BJ (cell line): ENCODE data around the gene ASCL1. TPM values are rescaled to one million over a fixed set of nuclear protein-coding genes. Genes with fewer than 3 reads are reported as not detected.

Experiments
- CTCF ChIA-PET: fragments of 350-600 bp; formaldehyde crosslinking; extraction: SDS; loops from one replicate; lab custom pipeline; 2021; ENCODE audit warnings: antibody characterized with exemption, inconsistent platforms; lab: Yijun Ruan, JAX
- POLR2A ChIA-PET: fragments of 300-600 bp; sonication (Branson Sonifier 250); formaldehyde crosslinking; extraction: SDS; loops from one replicate; lab custom pipeline; 2021; ENCODE audit warnings: antibody characterized with exemption; lab: Charles Lee
- DNase-seq: peaks from one replicate; pipeline ENCODE4 v3.0.0-alpha.2; 2011; ENCODE audit warnings: low read depth
- H3K27me3 ChIP-seq: 2 replicates; pipeline ENCODE4 v1.6.0; 2011; ENCODE audit warnings: low read length; ENCODE audit not compliant: control insufficient read depth, insufficient read depth
- H3K36me3 ChIP-seq: 2 replicates; pipeline ENCODE4 v1.5.1; 2011; ENCODE audit warnings: low read length; ENCODE audit not compliant: control insufficient read depth, insufficient read depth
- H3K4me3 ChIP-seq: 2 replicates; pipeline ENCODE4 v1.5.1; 2011; ENCODE audit warnings: low read depth, mild to moderate bottlenecking, control low read depth, low read length
- polyA plus RNA-seq: library from polyadenylated mRNA; depleted of rRNA; stranded (reverse); fragments of >200 nt; gene quantifications from 2 replicates; pipeline ENCODE4 v1.2.3, GENCODE V29; 2011; rRNA removed
- TF ChIP-seq, protein P1 (sequence below): IDR thresholded peaks from 2 replicates; pipeline ENCODE4 v1.5.1; 2011; ENCODE audit warnings: low read depth, mild to moderate bottlenecking, control low read depth, inconsistent platforms, low read length, moderate library complexity; ENCODE audit not compliant: insufficient read depth

Gene ASCL1
- polyA plus RNA-seq, 1 experiment, result 0.07 TPM

DNA sequence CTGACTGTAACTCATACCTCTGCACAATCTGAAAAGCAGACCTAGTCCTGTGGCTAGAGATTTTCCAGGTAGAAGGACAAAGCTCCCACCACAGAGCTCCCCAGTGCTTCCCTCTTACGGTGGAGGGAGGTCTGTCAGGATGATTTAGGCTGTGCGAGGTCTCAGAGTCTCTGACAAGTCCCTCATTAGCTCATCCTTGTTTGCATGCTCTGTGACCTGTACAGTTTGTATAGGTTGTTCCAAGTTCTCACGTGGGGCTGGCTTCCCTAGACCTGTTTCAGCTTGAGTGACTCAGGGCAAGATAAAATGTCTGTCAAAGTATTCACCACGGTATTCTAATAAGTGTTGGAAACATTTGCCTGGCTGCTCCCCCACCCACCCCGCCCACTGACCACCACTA is 34.8 kb downstream of the ASCL1 start:
- ChIA-PET POLR2A (no interaction called here), CTCF (no interaction called here)
- H3K4me3 ChIP-seq, result no peak overlapping the region
- no peak for DNase-seq
- no peaks in the 10 kb centered on the region for H3K36me3 ChIP-seq
- TF ChIP-seq, protein P1, sequence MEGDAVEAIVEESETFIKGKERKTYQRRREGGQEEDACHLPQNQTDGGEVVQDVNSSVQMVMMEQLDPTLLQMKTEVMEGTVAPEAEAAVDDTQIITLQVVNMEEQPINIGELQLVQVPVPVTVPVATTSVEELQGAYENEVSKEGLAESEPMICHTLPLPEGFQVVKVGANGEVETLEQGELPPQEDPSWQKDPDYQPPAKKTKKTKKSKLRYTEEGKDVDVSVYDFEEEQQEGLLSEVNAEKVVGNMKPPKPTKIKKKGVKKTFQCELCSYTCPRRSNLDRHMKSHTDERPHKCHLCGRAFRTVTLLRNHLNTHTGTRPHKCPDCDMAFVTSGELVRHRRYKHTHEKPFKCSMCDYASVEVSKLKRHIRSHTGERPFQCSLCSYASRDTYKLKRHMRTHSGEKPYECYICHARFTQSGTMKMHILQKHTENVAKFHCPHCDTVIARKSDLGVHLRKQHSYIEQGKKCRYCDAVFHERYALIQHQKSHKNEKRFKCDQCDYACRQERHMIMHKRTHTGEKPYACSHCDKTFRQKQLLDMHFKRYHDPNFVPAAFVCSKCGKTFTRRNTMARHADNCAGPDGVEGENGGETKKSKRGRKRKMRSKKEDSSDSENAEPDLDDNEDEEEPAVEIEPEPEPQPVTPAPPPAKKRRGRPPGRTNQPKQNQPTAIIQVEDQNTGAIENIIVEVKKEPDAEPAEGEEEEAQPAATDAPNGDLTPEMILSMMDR, result no peak
- no peaks in the 10 kb centered on the region for H3K27me3 ChIP-seq

DNA sequence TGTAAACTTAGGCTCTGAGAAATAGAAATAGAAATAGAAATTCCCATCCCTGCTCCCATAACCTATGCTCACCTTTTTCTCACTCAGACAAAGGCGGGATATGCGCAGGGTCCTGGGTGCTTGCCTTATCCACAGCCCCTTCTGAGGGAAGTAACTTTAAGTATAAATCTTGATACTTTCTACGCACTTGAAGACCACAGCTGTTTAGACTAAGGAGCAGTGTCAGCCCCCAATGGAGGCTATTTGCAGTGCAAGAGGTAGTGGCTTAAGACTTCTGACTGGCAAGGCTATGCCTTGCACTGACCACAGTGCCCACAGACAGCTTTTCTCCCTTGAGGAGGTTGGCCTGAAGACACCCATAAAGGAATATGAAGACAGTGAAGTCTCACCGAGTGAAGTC is 35.2 kb downstream of the ASCL1 start:
- no peaks in the 10 kb centered on the region for H3K36me3 ChIP-seq
- no peak for DNase-seq
- CTCF ChIA-PET, result no interaction called here
- H3K4me3 ChIP-seq, result no peak overlapping the region
- TF ChIP-seq, protein P1, result no peak
- POLR2A ChIA-PET, result no interaction called here
- no peaks in the 10 kb centered on the region for H3K27me3 ChIP-seq

DNA sequence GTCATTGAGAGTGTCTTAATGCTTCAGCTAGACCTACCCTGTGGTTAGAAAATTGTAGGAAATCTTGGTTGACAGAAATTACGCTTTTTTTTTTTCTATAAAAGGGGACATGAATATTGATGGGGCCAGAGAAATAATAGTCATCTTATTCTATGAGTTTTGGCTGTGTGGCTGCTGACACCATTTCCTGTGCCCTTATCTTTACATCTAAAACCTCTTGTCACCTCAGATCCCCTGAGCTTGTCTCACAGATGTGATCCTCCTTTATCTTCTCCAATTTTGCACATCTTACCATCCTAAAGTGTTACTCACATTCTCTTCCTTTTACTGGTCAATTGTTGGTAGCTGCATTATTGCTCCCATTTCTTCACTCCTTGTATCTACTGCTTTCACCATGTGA is 36.1 kb downstream of the ASCL1 start:
- H3K36me3 ChIP-seq, result no peaks in the 10 kb centered on the region
- H3K27me3 ChIP-seq, result no peaks in the 10 kb centered on the region
- H3K4me3 ChIP-seq, result no peak overlapping the region
- no peak for DNase-seq
- TF ChIP-seq, protein P1, result no peak
- POLR2A ChIA-PET, result no interaction called here
- CTCF ChIA-PET, result no interaction called here

DNA sequence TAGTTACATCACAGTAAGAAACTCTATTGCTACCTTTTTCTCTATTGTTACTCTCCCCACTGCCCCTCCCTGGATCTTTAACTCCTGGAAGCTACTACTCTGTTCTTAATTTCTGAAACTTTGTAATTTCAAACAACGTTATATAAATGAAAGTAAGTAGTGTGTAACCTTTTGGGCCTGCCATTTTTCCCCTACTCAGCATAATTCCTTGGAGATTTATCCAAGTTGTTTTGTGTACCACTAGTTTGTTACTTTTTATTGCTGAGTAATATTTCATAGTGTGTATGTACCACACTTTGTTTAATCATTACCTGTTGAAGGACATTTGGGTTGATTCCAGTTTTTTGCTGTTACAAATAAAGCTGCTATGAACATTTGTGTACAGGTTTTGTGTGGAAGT is 37.9 kb downstream of the ASCL1 start:
- TF ChIP-seq, protein P1, result no peak
- Histone ChIP-seq H3K27me3 (no peaks in the 10 kb centered on the region), H3K4me3 (no peak overlapping the region), H3K36me3 (no peaks in the 10 kb centered on the region)
- DNase-seq, result no peak
- CTCF ChIA-PET, result interaction anchor here (0.9 kb wide), 1 partner anchor 47 kb away, joined by 7 read pairs; no protein-coding TSS in a partner anchor
- POLR2A ChIA-PET, result no interaction called here

Other genes with a start within 250 kb of the ASCL1 start
- not detected in 2 replicates for gene PAH, start 40.4 kb upstream of the ASCL1 start, polyA plus RNA-seq